ENCODE data around the gene CLIC5. TPM values are rescaled to one million over a fixed set of nuclear protein-coding genes. Genes with fewer than 3 reads are reported as not detected.

Gene CLIC5
- total RNA-seq, 2 donors from 2014 or later: 2.2 to 2.6 TPM

DNA sequence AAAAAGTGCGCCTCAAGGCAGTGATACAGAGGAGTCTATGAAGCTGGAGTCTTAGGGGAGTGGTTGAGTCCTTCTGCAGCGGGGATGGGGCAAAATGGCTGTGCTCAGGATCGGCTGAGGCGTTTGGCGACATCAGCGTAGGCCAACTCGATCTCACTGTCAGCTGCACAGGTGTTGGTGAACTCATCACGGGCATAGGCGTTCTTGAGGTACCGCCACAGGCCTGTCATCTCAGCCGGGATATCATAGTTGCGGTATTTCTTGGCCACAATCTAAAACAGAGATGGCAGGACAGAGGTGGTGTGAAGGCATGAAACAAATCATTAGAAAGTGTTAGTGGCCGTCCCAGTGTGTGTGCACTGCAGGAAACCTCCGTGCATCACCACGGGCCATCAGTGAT, 112.7 kb downstream of the CLIC5 start:
- Histone ChIP-seq H3K4me1 (ENCODE audit: control insufficient read depth in 1 of 2, low read depth in 2 of 2) (no peaks in the 10 kb centered on the region), H3K36me3 (no peaks in the 10 kb centered on the region), H3K27ac (no peak overlapping the region), H3K9me3 (no peaks in the 10 kb centered on the region), H3K4me3 (no peak overlapping the region), H3K27me3 (replicated peaks; ENCODE audit: insufficient read depth) (no peaks in the 10 kb centered on the region)
- no peak for TF ChIP-seq CTCF (IDR thresholded peaks at IDR 0.05)
- ATAC-seq (ENCODE audit: insufficient number of reproducible peaks, low FRiP score, low read depth) (no peak), DNase-seq (ENCODE audit: low spot score) (no peak)

GRCh38 chr6:45901767-45902650, 113.7 kb downstream of the CLIC5 start:
- Histone ChIP-seq H3K4me1 (ENCODE audit: control insufficient read depth in 1 of 2, low read depth in 2 of 2) (no peaks in the 10 kb centered on the region), H3K4me3 (no peak overlapping the region), H3K36me3 (no peaks in the 10 kb centered on the region), H3K27ac (no peak overlapping the region), H3K27me3 (replicated peaks; ENCODE audit: insufficient read depth) (no peaks in the 10 kb centered on the region), H3K9me3 (no peaks in the 10 kb centered on the region)
- TF ChIP-seq CTCF (IDR thresholded peaks at IDR 0.05): no peak
- ATAC-seq (ENCODE audit: insufficient number of reproducible peaks, low FRiP score, low read depth): no peak
- DNase-seq (ENCODE audit: low spot score): no peak

DNA sequence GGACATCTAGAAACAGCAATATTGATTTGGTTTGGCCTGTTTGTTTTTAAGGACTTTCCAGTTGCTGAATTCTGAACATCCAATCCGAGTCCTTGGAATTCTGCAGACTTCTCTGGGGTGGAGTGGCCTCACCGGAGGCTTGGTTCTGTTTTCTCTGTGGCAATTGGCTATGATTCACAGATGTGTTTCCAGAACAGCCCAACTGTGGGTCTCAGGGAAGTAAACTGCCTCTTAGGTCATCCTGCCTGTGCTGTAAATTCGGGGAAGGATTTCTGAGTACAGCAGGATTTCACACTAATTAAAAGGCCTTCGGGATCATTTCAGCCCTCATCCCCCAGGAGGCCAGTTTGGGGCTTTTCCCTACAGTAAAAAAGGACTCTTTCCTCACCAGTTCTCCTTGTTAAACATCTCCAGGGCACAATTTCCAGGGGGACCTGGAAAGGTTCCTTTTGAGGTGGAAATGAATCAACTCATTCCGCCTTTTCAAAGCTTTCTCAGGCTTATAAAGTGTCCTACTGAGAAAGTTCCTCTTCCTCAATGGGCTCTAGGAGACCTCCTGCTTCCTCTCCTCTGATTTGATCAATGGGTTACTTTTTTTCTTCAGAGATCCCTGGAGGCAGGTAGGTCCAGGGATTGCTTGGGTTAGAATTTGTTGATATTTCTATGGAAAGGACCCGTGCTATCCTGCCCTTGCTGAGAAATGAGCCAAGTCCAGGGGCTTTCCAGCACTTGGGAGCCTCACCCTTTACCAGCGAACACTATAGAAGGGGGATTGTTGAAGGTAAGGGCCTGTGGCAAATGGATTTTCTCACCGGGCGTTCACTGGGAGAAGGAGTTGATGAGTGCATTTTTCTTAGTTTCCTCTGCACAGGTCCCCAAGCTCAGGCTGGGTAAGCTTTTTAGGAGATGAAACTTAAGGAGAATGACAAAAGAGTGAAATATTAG, 114.6 kb downstream of the CLIC5 start:
- Histone ChIP-seq H3K27ac (no peak overlapping the region), H3K4me1 (ENCODE audit: control insufficient read depth in 1 of 2, low read depth in 2 of 2) (no peaks in the 10 kb centered on the region), H3K27me3 (replicated peaks; ENCODE audit: insufficient read depth) (no peaks in the 10 kb centered on the region), H3K9me3 (no peaks in the 10 kb centered on the region), H3K4me3 (no peak overlapping the region), H3K36me3 (no peaks in the 10 kb centered on the region)
- no peak for ATAC-seq (ENCODE audit: insufficient number of reproducible peaks, low FRiP score, low read depth)
- TF ChIP-seq CTCF (IDR thresholded peaks at IDR 0.05): no peak
- DNase-seq (ENCODE audit: low spot score): no peak

- no peaks in the 10 kb centered on the region for H3K9me3 ChIP-seq
- no peak for TF ChIP-seq CTCF (IDR thresholded peaks at IDR 0.05)
- no peak for DNase-seq (ENCODE audit: low spot score)
- no peaks in the 10 kb centered on the region for H3K36me3 ChIP-seq
- no peak for ATAC-seq (ENCODE audit: insufficient number of reproducible peaks, low FRiP score, low read depth)
- no peak overlapping the region for H3K4me3 ChIP-seq
- H3K4me1 ChIP-seq (ENCODE audit: control insufficient read depth in 1 of 2, low read depth in 2 of 2): no peaks in the 10 kb centered on the region
- no peak overlapping the region for H3K27ac ChIP-seq
- no peaks in the 10 kb centered on the region for H3K27me3 ChIP-seq (replicated peaks; ENCODE audit: insufficient read depth)
These were observed 116.0 kb downstream of the CLIC5 start for GRCh38 chr6:45899683-45899946.

- no peaks in the 10 kb centered on the region for H3K9me3 ChIP-seq
- H3K27ac ChIP-seq: no peak overlapping the region
- H3K4me3 ChIP-seq: no peak overlapping the region
- H3K27me3 ChIP-seq (replicated peaks; ENCODE audit: insufficient read depth): no peaks in the 10 kb centered on the region
- no peak for TF ChIP-seq CTCF (IDR thresholded peaks at IDR 0.05)
- H3K4me1 ChIP-seq (ENCODE audit: control insufficient read depth in 1 of 2, low read depth in 2 of 2): no peaks in the 10 kb centered on the region
- H3K36me3 ChIP-seq: no peaks in the 10 kb centered on the region
- ATAC-seq (ENCODE audit: insufficient number of reproducible peaks, low FRiP score, low read depth): no peak
- DNase-seq (ENCODE audit: low spot score): no peak
These were observed 116.5 kb downstream of the CLIC5 start for GRCh38 chr6:45898941-45899682.

Measured in thoracic aorta (tissue), 2 donors.